CD4-positive, alpha-beta T cell treated with Interleukin-1 beta for 1 hour (primary cell): ENCODE data around the gene PHACTR3.

Source experiments
- DNase-seq, 2 donors: peaks; one replicate each; pipeline ENCODE4 v3.0.0-alpha.2; 2020 to 2022

The PHACTR3 gene

GRCh38 chr20:59622496-59622895, 18.2 kb downstream of the PHACTR3 start:
- DNase-seq = no peak

GRCh38 chr20:59623133-59623532, 18.8 kb downstream of the PHACTR3 start:
- DNase-seq = no peak

GRCh38 chr20:59623583-59623982, 19.2 kb downstream of the PHACTR3 start:
- DNase-seq = no peak

GRCh38 chr20:59624401-59624800, 20.1 kb downstream of the PHACTR3 start:
- DNase-seq = no peak

- no peak for DNase-seq
Measured at GRCh38 chr20:59625214-59625922, 21.0 kb downstream of the PHACTR3 start.

- DNase-seq = no peak
Measured at GRCh38 chr20:59627298-59627697, 23.0 kb downstream of the PHACTR3 start.

- DNase-seq = no peak
Measured at GRCh38 chr20:59628171-59628570, 23.8 kb downstream of the PHACTR3 start.

- no peak for DNase-seq
Measured at GRCh38 chr20:59629141-59630045, 25.1 kb downstream of the PHACTR3 start.

- no peak for DNase-seq
Measured at GRCh38 chr20:59630526-59630925, 26.2 kb downstream of the PHACTR3 start.

- no peak for DNase-seq
Measured at GRCh38 chr20:59631751-59632540, 27.6 kb downstream of the PHACTR3 start.

- no peak for DNase-seq
Measured at GRCh38 chr20:59632541-59633113, 28.3 kb downstream of the PHACTR3 start.

GRCh38 chr20:59633656-59634251, 29.4 kb downstream of the PHACTR3 start:
- DNase-seq = no peak

- DNase-seq = no peak
Measured at GRCh38 chr20:59634435-59635005, 30.2 kb downstream of the PHACTR3 start.

- no peak for DNase-seq
Measured at GRCh38 chr20:59636766-59637370, 32.5 kb downstream of the PHACTR3 start.

GRCh38 chr20:59640267-59640666, 35.9 kb downstream of the PHACTR3 start:
- no peak for DNase-seq

- DNase-seq = no peak
Measured at GRCh38 chr20:59643615-59644061, 39.3 kb downstream of the PHACTR3 start.

- DNase-seq = no peak
Measured at GRCh38 chr20:59644371-59644939, 40.1 kb downstream of the PHACTR3 start.

- no peak for DNase-seq
Measured at GRCh38 chr20:59645271-59645670, 40.9 kb downstream of the PHACTR3 start.

GRCh38 chr20:59645761-59646171, 41.4 kb downstream of the PHACTR3 start:
- DNase-seq = no peak

- no peak for DNase-seq
Measured at GRCh38 chr20:59646487-59646886, 42.1 kb downstream of the PHACTR3 start.

- no peak for DNase-seq
Measured at GRCh38 chr20:59647271-59647670, 42.9 kb downstream of the PHACTR3 start.
